Liver (tissue), 9 donors: Measurements from ENCODE around the gene CCDC116. TPM values are rescaled to one million over a fixed set of nuclear protein-coding genes. Genes with fewer than 3 reads are reported as not detected.

Source experiments
- DNase-seq: peaks from one replicate; pipeline ENCODE4 v3.0.0-alpha.2; 2017; ENCODE audit warnings: low spot score
- H3K27ac ChIP-seq, 2 donors: one replicate each; pipeline ENCODE4 v1.7.0; 2013; ENCODE audit warnings: inconsistent platforms in 2 of 2, low read length in 2 of 2, control low read depth in 1 of 2, low read depth in 1 of 2, mild to moderate bottlenecking in 1 of 2
- H3K27me3 ChIP-seq, 4 donors: one replicate each; pipeline versions ENCODE4 v1.6.1 to v1.7.0; 2013; ENCODE audit warnings: low read length in 3 of 4, inconsistent platforms in 1 of 4, mild to moderate bottlenecking in 1 of 4, moderate library complexity in 1 of 4; ENCODE audit not compliant: control insufficient read depth in 4 of 4, insufficient read depth in 4 of 4
- H3K36me3 ChIP-seq, 4 donors: one replicate each; pipeline versions ENCODE4 v1.6.1 to v1.7.0; 2013; ENCODE audit warnings: low read length in 3 of 4, mild to moderate bottlenecking in 3 of 4, low read depth in 1 of 4, moderate library complexity in 1 of 4; ENCODE audit not compliant: control insufficient read depth in 4 of 4, insufficient read depth in 3 of 4
- H3K4me1 ChIP-seq, 4 donors: one replicate each; pipeline versions ENCODE4 v1.6.1 to v1.7.0; 2013; ENCODE audit warnings: low read length in 3 of 4, mild to moderate bottlenecking in 3 of 4, moderate library complexity in 1 of 4; ENCODE audit not compliant: control insufficient read depth in 4 of 4, insufficient read depth in 4 of 4
- H3K4me3 ChIP-seq, 3 donors: one replicate each; pipeline versions ENCODE4 v1.6.1 to v1.7.0; 2013; ENCODE audit warnings: low read length in 3 of 3, control low read depth in 1 of 3, low read depth in 1 of 3, mild to moderate bottlenecking in 1 of 3
- H3K9ac ChIP-seq, 2 donors: one replicate each; pipeline ENCODE4 v1.7.0; 2013; ENCODE audit warnings: low read length in 2 of 2, mild to moderate bottlenecking in 2 of 2, moderate library complexity in 2 of 2, control low read depth in 1 of 2, low read depth in 1 of 2
- H3K9me3 ChIP-seq, 4 donors: one replicate each; pipeline versions ENCODE4 v1.6.1 to v1.7.0; 2013; ENCODE audit warnings: low read length in 3 of 4; ENCODE audit not compliant: control insufficient read depth in 4 of 4
- CTCF ChIP-seq: fragments of 150-350 bp; IDR thresholded peaks from 2 replicates; pipeline ENCODE4 v1.5.1; 2017; ENCODE audit warnings: improper control_type of control experiment, low read depth, low read length; ENCODE audit not compliant: missing input control
- HNF4A ChIP-seq, 2 donors: conservative IDR thresholded peaks; 2 replicates each; pipeline ENCODE4 v1.6.1; 2016; ENCODE audit warnings: antibody characterized with exemption in 2 of 2, mild to moderate bottlenecking in 2 of 2
- HNF4G ChIP-seq: IDR thresholded peaks from 2 replicates; pipeline ENCODE4 v1.6.1; 2016; ENCODE audit warnings: antibody characterized with exemption
- JUND ChIP-seq, 2 donors: IDR thresholded peaks; 2 replicates each; pipeline ENCODE4 v1.6.1; 2016; ENCODE audit warnings: antibody characterized with exemption in 2 of 2
- MAX ChIP-seq: IDR thresholded peaks from 2 replicates; pipeline ENCODE4 v1.6.1; 2016; ENCODE audit warnings: antibody characterized with exemption
- RAD21 ChIP-seq, 2 donors: IDR thresholded peaks; 2 replicates each; pipeline ENCODE4 v1.6.1; 2016; ENCODE audit warnings: antibody characterized with exemption in 2 of 2, mild to moderate bottlenecking in 2 of 2
- REST ChIP-seq: IDR thresholded peaks from 2 replicates; pipeline ENCODE4 v1.6.1; 2016; ENCODE audit warnings: antibody characterized with exemption, mild to moderate bottlenecking
- ZBTB33 ChIP-seq: IDR thresholded peaks from 2 replicates; pipeline ENCODE4 v1.6.1; 2016; ENCODE audit warnings: antibody characterized with exemption
- WGBS: extraction: QIAGEN DNeasy Blood & Tissue Kit; methylation state at CpG from one replicate; pipeline ENCODE4 v1.1.7; 2013; 5-methylcytosine and 5-hydroxymethylcytosine counted together
- polyA plus RNA-seq, 2 donors: library from polyadenylated mRNA; stranded (reverse) in 1 of 2; unstranded in 1 of 2; fragments of 200-250 nt in 1 of 2; fragments of >200 nt in 1 of 2; fragmentation: Nextera tagmentation in 1 of 2; extraction: Ambion mirVana in 1 of 2; gene quantifications; one replicate each; pipeline versions ENCODE4 v1.2.1 to v1.2.3, GENCODE V29; 2013 to 2015
- total RNA-seq, 2 donors: library from RNA; depleted of rRNA; stranded (reverse); fragments of >200 nt; gene quantifications; one replicate each; pipeline ENCODE4 v1.2.3, GENCODE V29; 2014
- donor health status: healthy.
- donor health status: healthy.
- donor health status: healthy.
- donor health status: healthy.
- donor health status: healthy.

Gene CCDC116
- total and polyA plus RNA-seq, 4 donors, result 0.05 to 0.08 (median 0.05) TPM; not detected in 1

- DNase-seq, result peak; percentile 78
- Histone ChIP-seq H3K9ac (no peak overlapping the region), H3K4me3 (no peak overlapping the region), H3K9me3 (no peaks in the 10 kb centered on the region), H3K36me3 (peaks cover 0 to 11% (median 5%) of the 10 kb centered on the region in 4 donors), H3K4me1 (peaks cover 12 to 29% (median 18%) of the 10 kb centered on the region in 4 donors), H3K27me3 (no peaks in the 10 kb centered on the region), H3K27ac (no peak overlapping the region)
- WGBS, result 46% methylated on average over 14 of the region's 14 CpGs
- TF ChIP-seq JUND (IDR thresholded peaks at IDR 0.05) (no peak), REST (no peak), RAD21 (IDR thresholded peaks at IDR 0.05) (peak; percentile 90 to 96), CTCF (peak; percentile 76)
These were observed 14.3 kb downstream of the CCDC116 start for GRCh38 chr22:21646608-21647590.

- H3K27ac ChIP-seq, result no peak overlapping the region
- H3K4me1 ChIP-seq, result peaks cover 11 to 17% (median 13%) of the 10 kb centered on the region in 4 donors
- no peaks in the 10 kb centered on the region for H3K27me3 ChIP-seq
- TF ChIP-seq RAD21 (IDR thresholded peaks at IDR 0.05) (no peak), REST (no peak), HNF4A (conservative IDR thresholded peaks at IDR 0.05) (no peak), ZBTB33 (no peak), MAX (no peak), HNF4G (no peak)
- peaks cover 0 to 6% (median 4%) of the 10 kb centered on the region in 4 donors for H3K36me3 ChIP-seq
- no peak overlapping the region for H3K4me3 ChIP-seq
- no peaks in the 10 kb centered on the region for H3K9me3 ChIP-seq
- no peak for DNase-seq
- H3K9ac ChIP-seq, result no peak overlapping the region
- 98% methylated on average over 7 of the region's 7 CpGs for WGBS
These were observed 17.7 kb downstream of the CCDC116 start for GRCh38 chr22:21650280-21650679.
